Measurements from ENCODE around the gene HTR1D. TPM values are rescaled to one million over a fixed set of nuclear protein-coding genes. Genes with fewer than 3 reads are reported as not detected.

HTR1D gene
- total and polyA plus RNA-seq, 2 donors = 0.07 TPM; not detected in 1

DNA sequence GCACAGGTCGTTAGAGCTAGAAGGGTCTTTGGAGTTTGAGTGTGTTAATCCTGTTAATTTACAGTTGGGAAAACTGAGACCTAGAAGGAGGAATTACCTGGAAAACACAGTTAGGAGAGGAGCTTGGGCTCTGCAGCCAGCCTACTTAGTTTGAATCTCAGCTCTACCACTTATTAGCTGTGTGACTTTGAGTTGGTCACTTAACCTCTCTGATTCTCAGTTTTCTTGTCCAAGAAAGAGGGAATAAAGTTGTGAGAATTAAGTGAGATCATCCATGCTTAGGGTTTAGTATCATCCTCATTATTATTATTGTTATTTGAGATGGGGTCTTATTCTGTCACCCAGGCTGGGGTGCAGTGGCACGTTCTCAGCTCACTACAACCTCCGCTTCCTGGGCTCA, 5.4 kb upstream of the HTR1D start:
- Histone ChIP-seq H3K4me3 (ENCODE audit: low read length in 2 of 2) (no peak overlapping the region), H3K27me3 (ENCODE audit: control insufficient read depth in 2 of 2, insufficient read depth in 1 of 2, low read length in 1 of 2) (peaks cover 11 to 52% of the 10 kb centered on the region in 2 donors), H3K27ac (ENCODE audit: low read depth in 1 of 2, low read length in 1 of 2) (no peak overlapping the region), H3K4me1 (ENCODE audit: control insufficient read depth in 2 of 2, insufficient read depth in 2 of 2, low read length in 2 of 2) (no peaks in the 10 kb centered on the region), H3K9me3 (ENCODE audit: control insufficient read depth in 2 of 2, insufficient read depth in 1 of 2, low read length in 1 of 2) (no peaks in the 10 kb centered on the region), H3K36me3 (ENCODE audit: control insufficient read depth in 2 of 2, insufficient read depth in 2 of 2, low read length in 1 of 2) (no peaks in the 10 kb centered on the region)
- WGBS = 93% methylated on average over 3 of the region's 3 CpGs
- DNase-seq (ENCODE audit: low read depth in 6 of 9, low spot score in 9 of 9) = no peak

DNA sequence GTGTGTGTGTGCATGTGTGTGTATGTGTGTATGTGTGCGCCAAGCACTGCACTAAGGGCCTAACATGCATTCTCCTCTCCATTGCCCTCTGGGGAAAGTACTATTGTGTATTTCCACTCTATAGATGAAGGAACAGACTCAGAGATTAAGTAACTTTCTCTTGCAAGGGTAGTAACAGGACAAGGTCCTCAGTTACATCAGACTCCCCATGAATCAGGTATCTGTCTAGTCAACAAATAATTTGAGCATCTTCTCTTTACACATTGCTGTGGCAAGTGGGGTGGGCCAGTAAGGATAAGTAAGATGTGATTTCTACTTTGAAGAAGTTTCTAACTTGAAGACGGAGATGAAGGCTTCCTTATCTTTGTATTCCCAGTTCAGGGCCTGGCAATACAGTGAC, 5.0 kb upstream of the HTR1D start:
- Histone ChIP-seq H3K27ac (ENCODE audit: low read depth in 1 of 2, low read length in 1 of 2) (no peak overlapping the region), H3K4me1 (ENCODE audit: control insufficient read depth in 2 of 2, insufficient read depth in 2 of 2, low read length in 2 of 2) (no peaks in the 10 kb centered on the region), H3K27me3 (ENCODE audit: control insufficient read depth in 2 of 2, insufficient read depth in 1 of 2, low read length in 1 of 2) (peaks cover 16 to 56% of the 10 kb centered on the region in 2 donors), H3K36me3 (ENCODE audit: control insufficient read depth in 2 of 2, insufficient read depth in 2 of 2, low read length in 1 of 2) (no peaks in the 10 kb centered on the region), H3K9me3 (ENCODE audit: control insufficient read depth in 2 of 2, insufficient read depth in 1 of 2, low read length in 1 of 2) (no peaks in the 10 kb centered on the region), H3K4me3 (ENCODE audit: low read length in 2 of 2) (no peak overlapping the region)
- 94% methylated on average over 2 of the region's 2 CpGs for WGBS
- no peak for DNase-seq (ENCODE audit: low read depth in 6 of 9, low spot score in 9 of 9)

DNA sequence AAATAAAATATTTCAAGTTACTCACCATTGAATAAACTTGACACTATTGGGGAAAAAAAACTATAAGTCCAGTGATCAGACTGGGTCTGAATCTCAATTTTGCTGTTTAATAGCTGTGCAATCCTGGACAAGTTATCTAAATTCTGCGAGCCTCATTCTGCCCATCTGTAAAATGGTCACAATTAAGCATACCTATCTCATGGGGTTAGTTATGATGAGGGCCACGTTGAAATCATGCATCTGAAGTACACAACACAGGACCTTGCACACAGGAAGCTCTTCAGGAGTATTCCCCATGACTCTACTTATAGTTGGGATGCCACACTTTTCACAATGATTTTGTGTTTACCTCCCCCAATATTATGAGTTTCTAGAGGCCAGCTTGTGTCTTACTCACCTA, 3.8 kb upstream of the HTR1D start:
- Histone ChIP-seq H3K4me1 (ENCODE audit: control insufficient read depth in 2 of 2, insufficient read depth in 2 of 2, low read length in 2 of 2) (peaks cover 0 to 7% of the 10 kb centered on the region in 2 donors), H3K27me3 (ENCODE audit: control insufficient read depth in 2 of 2, insufficient read depth in 1 of 2, low read length in 1 of 2) (peaks cover 28 to 65% of the 10 kb centered on the region in 2 donors), H3K27ac (ENCODE audit: low read depth in 1 of 2, low read length in 1 of 2) (no peak overlapping the region), H3K4me3 (ENCODE audit: low read length in 2 of 2) (no peak overlapping the region), H3K9me3 (ENCODE audit: control insufficient read depth in 2 of 2, insufficient read depth in 1 of 2, low read length in 1 of 2) (no peaks in the 10 kb centered on the region), H3K36me3 (ENCODE audit: control insufficient read depth in 2 of 2, insufficient read depth in 2 of 2, low read length in 1 of 2) (no peaks in the 10 kb centered on the region)
- DNase-seq (ENCODE audit: low read depth in 6 of 9, low spot score in 9 of 9) = no peak
- 82% methylated on average over 2 of the region's 2 CpGs for WGBS

DNA sequence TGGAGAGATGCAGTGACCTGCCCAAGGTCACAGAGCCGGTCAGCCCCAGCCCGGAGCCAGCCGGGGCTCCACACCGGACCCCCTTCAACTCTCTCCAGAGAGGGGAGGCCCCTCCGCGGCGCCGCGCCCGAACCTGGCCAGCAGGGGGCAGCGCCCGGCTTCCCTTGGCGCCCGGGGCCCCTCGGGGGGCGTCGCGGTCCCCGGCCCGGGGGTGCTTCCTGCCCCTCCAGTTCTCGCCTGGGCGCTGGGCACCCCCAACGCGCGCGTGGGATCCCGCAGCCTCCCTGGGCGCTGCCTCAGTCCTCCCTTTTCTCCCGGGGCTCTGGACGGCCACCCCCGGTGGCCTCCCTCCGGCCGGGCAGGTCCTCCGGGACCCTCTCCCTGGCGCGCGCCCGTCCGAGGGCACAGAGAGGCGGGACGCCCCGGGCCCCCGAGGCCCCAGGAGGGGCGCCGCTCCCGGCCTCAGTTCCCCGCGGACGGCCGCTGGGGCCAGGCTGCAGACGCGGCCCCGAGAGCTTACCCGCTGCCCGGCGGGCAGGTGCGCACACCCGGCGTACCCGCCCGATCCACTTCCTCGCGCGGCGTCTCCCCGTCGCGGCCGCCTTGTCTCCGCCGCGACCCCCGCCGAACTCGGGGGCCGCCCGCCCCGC, 406 bp downstream of the HTR1D start:
- H3K9me3 ChIP-seq (ENCODE audit: control insufficient read depth in 2 of 2, insufficient read depth in 1 of 2, low read length in 1 of 2) = no peaks in the 10 kb centered on the region
- no peak overlapping the region for H3K27ac ChIP-seq (ENCODE audit: low read depth in 1 of 2, low read length in 1 of 2)
- no peaks in the 10 kb centered on the region for H3K36me3 ChIP-seq (ENCODE audit: control insufficient read depth in 2 of 2, insufficient read depth in 2 of 2, low read length in 1 of 2)
- peaks cover 0 to 7% of the 10 kb centered on the region in 2 donors for H3K4me1 ChIP-seq (ENCODE audit: control insufficient read depth in 2 of 2, insufficient read depth in 2 of 2, low read length in 2 of 2)
- H3K27me3 ChIP-seq (ENCODE audit: control insufficient read depth in 2 of 2, insufficient read depth in 1 of 2, low read length in 1 of 2) = peaks cover 30 to 77% of the 10 kb centered on the region in 2 donors
- H3K4me3 ChIP-seq (ENCODE audit: low read length in 2 of 2) = peak overlapping the region in 1 of 2 donors; percentile 31
- peak in 6 of 9 donors; percentile 2 to 44 (median 16) for DNase-seq (ENCODE audit: low read depth in 6 of 9, low spot score in 9 of 9)
- WGBS = under 1% methylated on average over 78 of the region's 78 CpGs

DNA sequence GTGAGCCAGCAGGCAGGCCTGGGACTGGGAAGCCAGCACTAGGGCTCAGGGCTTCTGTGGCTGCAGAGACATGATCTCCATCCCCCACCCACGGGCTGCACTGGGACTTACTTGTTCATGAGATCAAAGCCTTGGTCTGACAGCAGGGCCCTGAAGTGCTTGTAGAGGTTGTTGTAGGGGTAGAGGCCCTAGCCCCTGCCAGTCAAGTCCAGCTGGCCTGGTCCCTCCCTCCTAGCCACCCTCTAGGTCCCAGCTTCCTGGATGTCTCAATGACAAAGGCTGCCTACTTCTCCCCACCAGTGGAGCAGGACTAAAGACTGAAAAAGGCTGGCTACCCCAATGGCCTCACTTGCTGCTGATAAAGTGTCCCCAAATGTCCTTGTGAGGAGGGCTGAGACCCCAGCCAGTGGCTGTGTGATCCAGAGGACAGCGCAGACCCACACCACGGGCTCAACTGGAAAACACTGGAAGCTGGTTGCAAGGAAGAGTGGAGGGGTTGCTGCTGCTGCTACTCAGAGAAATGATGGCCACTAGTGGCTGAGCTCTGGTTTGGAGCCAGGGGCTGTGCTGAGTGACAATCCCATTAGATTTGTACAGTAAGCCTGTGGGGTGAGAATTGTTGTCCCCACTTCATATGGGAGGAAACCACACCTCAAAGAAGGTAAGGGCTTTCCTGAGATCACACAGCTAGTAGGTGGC, 1.4 kb downstream of the HTR1D start:
- H3K27me3 ChIP-seq (ENCODE audit: control insufficient read depth in 2 of 2, insufficient read depth in 1 of 2, low read length in 1 of 2) = peaks cover 30 to 75% of the 10 kb centered on the region in 2 donors

DNA sequence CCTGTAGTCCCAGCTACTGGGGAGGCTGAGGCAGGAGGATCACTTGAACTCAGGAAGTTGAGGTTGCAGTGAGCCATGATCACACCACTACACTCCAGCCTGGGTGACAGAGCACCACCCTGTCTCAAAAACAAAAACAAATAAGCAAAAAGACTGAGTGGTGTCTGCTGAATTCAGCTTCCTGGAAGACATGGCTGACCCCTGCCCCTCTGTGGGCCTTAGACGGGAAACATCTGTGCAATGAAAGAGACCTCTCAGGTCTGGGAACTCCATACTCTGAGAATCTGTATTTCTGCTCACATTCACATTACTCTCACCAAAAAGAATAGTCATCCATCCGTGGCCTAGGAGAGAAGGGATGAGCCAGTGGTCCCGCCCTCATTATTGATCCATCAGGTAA, 2.0 kb downstream of the HTR1D start:
- DNase-seq (ENCODE audit: low read depth in 6 of 9, low spot score in 9 of 9) = no peak
- H3K4me3 ChIP-seq (ENCODE audit: low read length in 2 of 2) = no peak overlapping the region
- H3K4me1 ChIP-seq (ENCODE audit: control insufficient read depth in 2 of 2, insufficient read depth in 2 of 2, low read length in 2 of 2) = peaks cover 0 to 7% of the 10 kb centered on the region in 2 donors
- no peak overlapping the region for H3K27ac ChIP-seq (ENCODE audit: low read depth in 1 of 2, low read length in 1 of 2)
- WGBS = 93% methylated on average over 3 of the region's 3 CpGs
- peaks cover 30 to 72% of the 10 kb centered on the region in 2 donors for H3K27me3 ChIP-seq (ENCODE audit: control insufficient read depth in 2 of 2, insufficient read depth in 1 of 2, low read length in 1 of 2)
- H3K36me3 ChIP-seq (ENCODE audit: control insufficient read depth in 2 of 2, insufficient read depth in 2 of 2, low read length in 1 of 2) = no peaks in the 10 kb centered on the region
- H3K9me3 ChIP-seq (ENCODE audit: control insufficient read depth in 2 of 2, insufficient read depth in 1 of 2, low read length in 1 of 2) = no peaks in the 10 kb centered on the region

More for the DNA sequence above, 1.4 kb downstream of the HTR1D start:
- Histone ChIP-seq H3K27ac (ENCODE audit: low read depth in 1 of 2, low read length in 1 of 2) (no peak overlapping the region), H3K9me3 (ENCODE audit: control insufficient read depth in 2 of 2, insufficient read depth in 1 of 2, low read length in 1 of 2) (no peaks in the 10 kb centered on the region), H3K4me1 (ENCODE audit: control insufficient read depth in 2 of 2, insufficient read depth in 2 of 2, low read length in 2 of 2) (peaks cover 0 to 7% of the 10 kb centered on the region in 2 donors), H3K4me3 (ENCODE audit: low read length in 2 of 2) (no peak overlapping the region), H3K36me3 (ENCODE audit: control insufficient read depth in 2 of 2, insufficient read depth in 2 of 2, low read length in 1 of 2) (no peaks in the 10 kb centered on the region)
- no peak for DNase-seq (ENCODE audit: low read depth in 6 of 9, low spot score in 9 of 9)
- WGBS = 74% methylated on average over 3 of the region's 3 CpGs

DNA sequence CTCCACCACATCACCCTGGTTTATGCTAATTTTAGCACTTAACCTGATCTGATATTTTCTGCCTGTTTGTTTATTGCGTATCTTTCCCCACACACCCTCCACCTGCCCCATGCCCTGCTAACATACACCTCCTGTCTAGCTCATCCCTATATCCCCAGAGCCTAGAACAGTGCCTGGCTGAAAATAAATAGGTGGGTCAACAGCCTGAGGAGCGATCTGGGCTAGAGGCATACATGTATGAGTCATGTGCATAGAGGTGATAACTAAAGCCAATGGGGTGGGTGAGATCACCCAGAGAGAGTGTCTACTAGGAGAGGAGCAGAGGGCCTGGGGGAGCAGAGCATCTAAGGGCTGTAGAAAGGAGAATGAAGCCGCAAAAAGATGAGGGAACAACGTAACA, 2.7 kb downstream of the HTR1D start:
- WGBS = 96% methylated on average over 4 of the region's 4 CpGs
- H3K4me1 ChIP-seq (ENCODE audit: control insufficient read depth in 2 of 2, insufficient read depth in 2 of 2, low read length in 2 of 2) = peaks cover 0 to 7% of the 10 kb centered on the region in 2 donors
- H3K27ac ChIP-seq (ENCODE audit: low read depth in 1 of 2, low read length in 1 of 2) = no peak overlapping the region
- no peak for DNase-seq (ENCODE audit: low read depth in 6 of 9, low spot score in 9 of 9)
- no peaks in the 10 kb centered on the region for H3K36me3 ChIP-seq (ENCODE audit: control insufficient read depth in 2 of 2, insufficient read depth in 2 of 2, low read length in 1 of 2)
- peaks cover 30 to 66% of the 10 kb centered on the region in 2 donors for H3K27me3 ChIP-seq (ENCODE audit: control insufficient read depth in 2 of 2, insufficient read depth in 1 of 2, low read length in 1 of 2)
- H3K9me3 ChIP-seq (ENCODE audit: control insufficient read depth in 2 of 2, insufficient read depth in 1 of 2, low read length in 1 of 2) = no peaks in the 10 kb centered on the region
- no peak overlapping the region for H3K4me3 ChIP-seq (ENCODE audit: low read length in 2 of 2)

DNA sequence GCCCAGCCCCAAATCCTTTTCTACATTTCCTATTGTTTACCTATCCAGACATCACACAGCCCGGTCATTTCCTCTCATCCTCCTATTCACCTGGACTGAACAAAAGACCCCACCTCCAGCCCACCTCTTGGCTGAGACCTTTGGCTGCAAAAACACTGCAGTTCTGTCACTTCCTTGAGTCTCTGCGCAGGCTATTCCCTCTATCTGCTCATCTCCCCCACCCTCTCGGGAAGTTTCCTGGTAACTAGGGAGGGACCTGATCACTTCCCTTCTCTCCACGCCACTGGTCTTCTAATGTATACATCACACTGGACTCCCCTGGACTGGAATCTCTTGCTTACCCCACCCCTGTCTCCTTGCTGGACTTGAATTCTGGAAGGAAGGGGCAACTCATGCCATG, 5.3 kb downstream of the HTR1D start:
- no peak for DNase-seq (ENCODE audit: low read depth in 6 of 9, low spot score in 9 of 9)
- H3K36me3 ChIP-seq (ENCODE audit: control insufficient read depth in 2 of 2, insufficient read depth in 2 of 2, low read length in 1 of 2) = no peaks in the 10 kb centered on the region
- no peaks in the 10 kb centered on the region for H3K9me3 ChIP-seq (ENCODE audit: control insufficient read depth in 2 of 2, insufficient read depth in 1 of 2, low read length in 1 of 2)
- no peak overlapping the region for H3K4me3 ChIP-seq (ENCODE audit: low read length in 2 of 2)
- no peak overlapping the region for H3K27ac ChIP-seq (ENCODE audit: low read depth in 1 of 2, low read length in 1 of 2)
- H3K27me3 ChIP-seq (ENCODE audit: control insufficient read depth in 2 of 2, insufficient read depth in 1 of 2, low read length in 1 of 2) = peaks cover 13 to 39% of the 10 kb centered on the region in 2 donors
- H3K4me1 ChIP-seq (ENCODE audit: control insufficient read depth in 2 of 2, insufficient read depth in 2 of 2, low read length in 2 of 2) = peaks cover 0 to 5% of the 10 kb centered on the region in 2 donors
- WGBS = 71% methylated on average over 4 of the region's 4 CpGs

DNA sequence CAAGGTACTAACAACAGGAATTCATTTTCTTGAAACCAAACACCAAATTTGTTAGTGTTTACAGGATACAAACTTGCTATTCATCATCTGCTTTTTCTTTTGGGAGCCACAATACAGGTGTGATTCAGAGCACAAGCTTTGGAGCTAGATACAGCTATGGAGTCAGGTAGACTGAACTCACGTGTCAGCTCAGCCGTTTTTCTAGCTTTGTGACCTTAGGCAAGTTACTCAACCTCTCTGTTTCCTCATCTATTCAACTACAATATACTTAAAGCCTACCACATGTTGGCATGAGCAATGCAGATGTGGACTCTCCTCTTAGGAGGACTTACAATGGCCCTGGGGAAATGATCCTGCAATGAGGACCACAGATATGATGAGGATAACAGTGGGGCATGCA, 6.3 kb downstream of the HTR1D start:
- H3K27ac ChIP-seq (ENCODE audit: low read depth in 1 of 2, low read length in 1 of 2) = no peak overlapping the region
- no peak overlapping the region for H3K4me3 ChIP-seq (ENCODE audit: low read length in 2 of 2)
- DNase-seq (ENCODE audit: low read depth in 6 of 9, low spot score in 9 of 9) = no peak
- peaks cover 3 to 29% of the 10 kb centered on the region in 2 donors for H3K27me3 ChIP-seq (ENCODE audit: control insufficient read depth in 2 of 2, insufficient read depth in 1 of 2, low read length in 1 of 2)
- 86% methylated on average over 2 of the region's 2 CpGs for WGBS
- H3K36me3 ChIP-seq (ENCODE audit: control insufficient read depth in 2 of 2, insufficient read depth in 2 of 2, low read length in 1 of 2) = no peaks in the 10 kb centered on the region
- no peaks in the 10 kb centered on the region for H3K9me3 ChIP-seq (ENCODE audit: control insufficient read depth in 2 of 2, insufficient read depth in 1 of 2, low read length in 1 of 2)
- H3K4me1 ChIP-seq (ENCODE audit: control insufficient read depth in 2 of 2, insufficient read depth in 2 of 2, low read length in 2 of 2) = no peaks in the 10 kb centered on the region

Measured in thymus (tissue), 11 donors.